PC-9 (cell line): Measurements from ENCODE around the gene ARMC6. TPM values are rescaled to one million over a fixed set of nuclear protein-coding genes. Genes with fewer than 3 reads are reported as not detected.

Experiments used
- BruUV-seq: library from RNA; stranded (reverse); fragments of 400-500 nt; replicated peaks from 2 replicates; lab custom pipeline; 2021; lab: Mats Ljungman, UMichigan
- CTCF ChIA-PET: fragments of 300-600 bp; sonication (Branson Sonifier 250); formaldehyde crosslinking; loops from one replicate; lab custom pipeline; 2022; ENCODE audit warnings: antibody characterized with exemption; lab: Charles Lee
- POLR2A ChIA-PET: fragments of 300-600 bp; sonication (Branson Sonifier 250); formaldehyde crosslinking; loops from one replicate; lab custom pipeline; 2022; ENCODE audit warnings: antibody characterized with exemption; ENCODE audit not compliant: unreplicated experiment; lab: Charles Lee
- DNase-seq, 2 experiments: peaks; one replicate each; pipeline versions ENCODE4 v3.0.0 to v3.0.0-alpha.2; 2015 to 2022; ENCODE audit warnings: mixed read lengths in 1 of 2
- H2AFZ ChIP-seq: fragments of 200-600 bp; sonication (generic); 2 replicates; pipeline ENCODE4 v1.8.1; 2017; ENCODE audit warnings: antibody characterized with exemption
- H3F3A ChIP-seq: fragments of 200-600 bp; sonication (generic); 2 replicates; pipeline ENCODE4 v1.8.1; 2017; ENCODE audit warnings: antibody characterized with exemption, mild to moderate bottlenecking, low read depth; ENCODE audit not compliant: insufficient read depth
- H3K27ac ChIP-seq: fragments of 200-600 bp; sonication (generic); 2 replicates; pipeline ENCODE4 v1.6.1; 2016; ENCODE audit warnings: mixed run types
- H3K27me3 ChIP-seq: fragments of 200-600 bp; sonication (generic); 2 replicates; pipeline ENCODE4 v1.6.1; 2016; ENCODE audit warnings: low read depth, mixed run types; ENCODE audit not compliant: insufficient read depth
- H3K36me3 ChIP-seq: fragments of 200-600 bp; sonication (generic); 2 replicates; pipeline ENCODE4 v1.6.1; 2016; ENCODE audit warnings: low read depth, mixed run types
- H3K4me1 ChIP-seq: fragments of 200-600 bp; sonication (generic); replicated peaks from 2 replicates; pipeline ENCODE4 v1.6.1; 2016; ENCODE audit warnings: mixed run types; ENCODE audit not compliant: insufficient read depth
- H3K4me2 ChIP-seq: fragments of 200-600 bp; sonication (generic); 2 replicates; pipeline ENCODE4 v1.6.1; 2017; ENCODE audit warnings: mixed run types
- H3K4me3 ChIP-seq: fragments of 200-600 bp; sonication (generic); 2 replicates; pipeline ENCODE4 v1.6.1; 2016; ENCODE audit warnings: mixed run types
- H3K79me2 ChIP-seq: fragments of 200-600 bp; sonication (generic); 2 replicates; pipeline ENCODE4 v1.6.1; 2017; ENCODE audit warnings: low read depth, mixed run types
- H3K9me2 ChIP-seq: fragments of 200-600 bp; sonication (generic); 2 replicates; pipeline ENCODE4 v1.8.1; 2017; ENCODE audit warnings: mild to moderate bottlenecking; ENCODE audit not compliant: insufficient read depth
- H3K9me3 ChIP-seq: fragments of 200-600 bp; sonication (generic); 2 replicates; pipeline ENCODE4 v1.8.1; 2016; ENCODE audit warnings: low read depth; ENCODE audit not compliant: insufficient read depth
- H4K20me1 ChIP-seq: fragments of 200-600 bp; sonication (generic); 2 replicates; pipeline ENCODE4 v1.8.1; 2017; ENCODE audit not compliant: insufficient read depth
- CTCF ChIP-seq: fragments of 200-600 bp; sonication (generic); conservative IDR thresholded peaks from 2 replicates; pipeline ENCODE4 v1.6.1; 2017; ENCODE audit warnings: mixed run types, antibody characterized with exemption, mild to moderate bottlenecking, moderate library complexity
- EZH2 ChIP-seq: fragments of 200-600 bp; sonication (generic); IDR thresholded peaks from 2 replicates; pipeline ENCODE4 v1.8.0; 2017; ENCODE audit warnings: antibody characterized with exemption, low read depth
- intact Hi-C: fragments of 100-400 bp; cut with micrococcal nuclease; formaldehyde crosslinking; loops from one replicate; pipeline ENCODE4 v1.10.0; 2022; ENCODE audit not compliant: unreplicated experiment
- total RNA-seq: library from RNA; stranded (reverse); gene quantifications from 2 replicates; pipeline ENCODE4 v1.2.3, GENCODE V29; 2021

ARMC6 gene
- total RNA-seq, 1 experiment from 2014 or later: 28.8 TPM

- no peaks in the 10 kb centered on the region for H3K27me3 ChIP-seq
- H3K36me3 ChIP-seq: no peaks in the 10 kb centered on the region
- no peak overlapping the region for H3K4me3 ChIP-seq
- H4K20me1 ChIP-seq: no peaks in the 10 kb centered on the region
- H2AFZ ChIP-seq: no peak overlapping the region
- H3F3A ChIP-seq: 0 out of 2 replicates have a peak, but pooled peaks cover under 1% of the 10 kb centered on the region
- intact Hi-C loops: no loop called here
- ChIA-PET CTCF (no interaction called here), POLR2A (no interaction called here)
- no peaks in the 10 kb centered on the region for H3K9me2 ChIP-seq
- BruUV-seq: no TSS peak
- H3K79me2 ChIP-seq: no peaks in the 10 kb centered on the region
- no peak overlapping the region for H3K27ac ChIP-seq
- no peaks in the 10 kb centered on the region for H3K9me3 ChIP-seq
- H3K4me2 ChIP-seq: no peak overlapping the region
- no peaks in the 10 kb centered on the region for H3K4me1 ChIP-seq
- TF ChIP-seq EZH2 (no peak), CTCF (no peak)
- DNase-seq: no peak
Measured at GRCh38 chr19:19107654-19108053, 74.3 kb downstream of the ARMC6 start.

Other genes starting within 250 kb of the ARMC6 start
- gene COMP, start 242.3 kb upstream of the ARMC6 start, total RNA-seq: not detected in 2 replicates
- gene UPF1, start 201.6 kb upstream of the ARMC6 start, total RNA-seq: 78.8 and 93.0 TPM in 2 replicates
- 2.7 and 4.9 TPM in 2 replicates for gene CERS1, start 137.4 kb upstream of the ARMC6 start, total RNA-seq
- gene COPE, start 114.2 kb upstream of the ARMC6 start, total RNA-seq: 190 and 221 TPM in 2 replicates
- 41.2 and 46.3 TPM in 2 replicates for gene DDX49, start 113.9 kb upstream of the ARMC6 start, total RNA-seq
- 55.7 and 62.5 TPM in 2 replicates for gene HOMER3, start 92.4 kb upstream of the ARMC6 start, total RNA-seq
- 60.0 and 73.1 TPM in 2 replicates for gene SUGP2, start 86 bp upstream of the ARMC6 start, total RNA-seq
- 5.8 and 6.9 TPM in 2 replicates for gene SLC25A42, start 30.4 kb downstream of the ARMC6 start, total RNA-seq
- gene TMEM161A, start 104.9 kb downstream of the ARMC6 start, total RNA-seq: 41.1 and 53.6 TPM in 2 replicates
- 1.8 and 3.9 TPM in 2 replicates for gene MEF2B, start 136.7 kb downstream of the ARMC6 start, total RNA-seq
- gene BORCS8, start 158.5 kb downstream of the ARMC6 start, total RNA-seq: 23.1 and 24.9 TPM in 2 replicates
- gene RFXANK, start 158.7 kb downstream of the ARMC6 start, total RNA-seq: 132 and 161 TPM in 2 replicates
- gene NR2C2AP, start 169.8 kb downstream of the ARMC6 start, total RNA-seq: 25.7 and 28.7 TPM in 2 replicates
- gene NCAN, start 178.4 kb downstream of the ARMC6 start, total RNA-seq: not detected in 2 replicates
- gene TM6SF2, start 239.7 kb downstream of the ARMC6 start, total RNA-seq: not detected in 2 replicates